CD4-positive, alpha-beta T cell (primary cell): Measurements from ENCODE around the gene GPBP1. TPM values are rescaled to one million over a fixed set of nuclear protein-coding genes. Genes with fewer than 3 reads are reported as not detected.
A peak's percentile ranks its signal among the peaks of the same experiment; 100 is the strongest.

ENCODE experiments used
- ATAC-seq: fragments of 200-7000 bp; cut with Tn5 transposase; one replicate; pipeline ENCODE4 v1.10.0; 2022; ENCODE audit warnings: mild to moderate bottlenecking; ENCODE audit not compliant: poor library complexity
- CTCF ChIA-PET: fragments of 350-600 bp; sonication (Branson Sonifier 250); formaldehyde crosslinking; loops from one replicate; lab custom pipeline; 2021; ENCODE audit warnings: antibody characterized with exemption, inconsistent platforms; lab: Charles Lee
- POLR2A ChIA-PET: fragments of 350-600 bp; sonication (Branson Sonifier 250); formaldehyde crosslinking; loops from one replicate; lab custom pipeline; 2021; ENCODE audit warnings: antibody characterized with exemption, inconsistent platforms; lab: Charles Lee
- DNase-seq, 14 experiments: peaks; one replicate each; pipeline ENCODE4 v3.0.0-alpha.2; 2013 to 2020; ENCODE audit warnings: mixed read lengths in 2 of 14
- H3K27ac ChIP-seq, 2 donors: one replicate each; pipeline versions ENCODE4 v1.5.1 to v1.7.0; 2013; ENCODE audit warnings: low read length in 2 of 2, low read depth in 1 of 2, mild to moderate bottlenecking in 1 of 2
- H3K27me3 ChIP-seq, 2 experiments: 1 replicate in 1 of 2; 2 replicates in 1 of 2; pipeline versions ENCODE4 v1.6.1 to v1.7.0; 2013; ENCODE audit warnings: low read length in 2 of 2, control low read depth in 1 of 2, mild to moderate bottlenecking in 1 of 2, moderate library complexity in 1 of 2; ENCODE audit not compliant: insufficient read depth in 2 of 2, control insufficient read depth in 1 of 2
- H3K36me3 ChIP-seq: one replicate; pipeline ENCODE4 v1.6.1; 2013; ENCODE audit warnings: low read length, control low read depth; ENCODE audit not compliant: insufficient read depth
- H3K4me1 ChIP-seq: one replicate; pipeline ENCODE4 v1.6.1; 2013; ENCODE audit warnings: low read length, control low read depth; ENCODE audit not compliant: insufficient read depth
- H3K4me3 ChIP-seq: one replicate; pipeline ENCODE4 v1.5.1; 2013; ENCODE audit warnings: mild to moderate bottlenecking, low read length, moderate library complexity
- H3K9me3 ChIP-seq, 2 experiments: 1 replicate in 1 of 2; 2 replicates in 1 of 2; pipeline versions ENCODE4 v1.6.1 to v1.7.0; 2013; ENCODE audit warnings: low read length in 2 of 2, mild to moderate bottlenecking in 2 of 2, control low read depth in 1 of 2, moderate library complexity in 1 of 2; ENCODE audit not compliant: control insufficient read depth in 1 of 2, insufficient read depth in 1 of 2
- H3K27ac Mint-ChIP-seq: one replicate; pipeline ENCODE4 v1.8.0; 2020; ENCODE audit warnings: mixed read lengths
- H3K27me3 Mint-ChIP-seq: one replicate; pipeline ENCODE4 v1.8.0; 2021; ENCODE audit warnings: mixed read lengths
- H3K36me3 Mint-ChIP-seq: one replicate; pipeline ENCODE4 v1.8.0; 2021; ENCODE audit warnings: low read depth, mixed read lengths
- H3K4me1 Mint-ChIP-seq: one replicate; pipeline ENCODE4 v1.8.0; 2021; ENCODE audit warnings: low read depth, mixed read lengths
- H3K4me3 Mint-ChIP-seq: one replicate; pipeline ENCODE4 v1.8.0; 2020; ENCODE audit warnings: mild to moderate bottlenecking, mixed read lengths
- H3K9me3 Mint-ChIP-seq: one replicate; pipeline ENCODE4 v1.8.0; 2020; ENCODE audit warnings: mixed read lengths
- intact Hi-C, 2 experiments: fragments of 100-400 bp; cut with DNase I in 1 of 2; cut with micrococcal nuclease in 1 of 2; formaldehyde crosslinking; loops; one replicate each; pipeline versions ENCODE4 v1.15.1 to v1.9.0; 2023 to 2025; cut with DNase I, micrococcal nuclease
- total RNA-seq, 174 experiments: library from RNA in 2 of 174; stranded (reverse) in 2 of 174; gene quantifications; one replicate each; pipeline ENCODE4 v1.2.3 and lab custom pipeline; 2021 to 2026
- TF ChIP-seq, protein P1 (sequence below): fragments of 200-600 bp; IDR thresholded peaks from one replicate; pipeline ENCODE4 v1.8.0; 2022; ENCODE audit warnings: antibody characterized with exemption, mild to moderate bottlenecking

GPBP1 gene
- total RNA-seq, 2 experiments from 2014 or later: 136 to 137 TPM

DNA sequence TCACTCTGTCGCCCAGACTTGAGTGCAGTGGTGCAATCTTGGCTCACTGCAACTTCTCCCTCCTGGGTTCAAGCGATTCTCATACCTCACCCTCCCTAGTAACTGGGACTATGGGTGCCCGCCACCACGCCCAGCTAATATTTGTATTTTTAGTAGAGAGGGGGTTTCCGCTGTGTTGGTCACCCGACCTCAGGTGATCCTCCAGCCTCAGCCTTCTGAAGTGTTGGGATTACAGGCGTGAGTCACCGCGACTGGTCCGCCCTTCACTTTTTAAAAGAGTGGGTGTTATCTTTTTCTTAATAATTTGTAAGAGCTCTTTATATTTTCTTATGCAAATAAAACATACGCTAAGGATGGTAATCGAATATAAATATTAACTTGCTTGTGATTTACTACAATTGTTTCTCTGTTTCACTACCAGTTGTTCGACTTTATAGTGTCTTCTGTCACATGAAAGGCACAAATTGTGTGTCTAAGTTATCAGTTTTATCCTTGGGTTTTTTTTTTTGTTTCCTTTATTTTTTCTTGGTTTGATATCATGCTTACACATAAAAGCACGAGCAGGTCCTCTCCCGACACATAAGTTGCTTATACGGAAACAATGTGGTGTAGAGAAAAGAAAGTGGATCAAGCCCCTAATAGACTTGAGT is 1.9 kb upstream of the GPBP1 start:
- DNase-seq (peak in 4 of 14 experiments; percentile 12 to 76 (median 38)), ATAC-seq (no peak)
- POLR2A ChIA-PET: no interaction called here
- TF ChIP-seq, protein P1, sequence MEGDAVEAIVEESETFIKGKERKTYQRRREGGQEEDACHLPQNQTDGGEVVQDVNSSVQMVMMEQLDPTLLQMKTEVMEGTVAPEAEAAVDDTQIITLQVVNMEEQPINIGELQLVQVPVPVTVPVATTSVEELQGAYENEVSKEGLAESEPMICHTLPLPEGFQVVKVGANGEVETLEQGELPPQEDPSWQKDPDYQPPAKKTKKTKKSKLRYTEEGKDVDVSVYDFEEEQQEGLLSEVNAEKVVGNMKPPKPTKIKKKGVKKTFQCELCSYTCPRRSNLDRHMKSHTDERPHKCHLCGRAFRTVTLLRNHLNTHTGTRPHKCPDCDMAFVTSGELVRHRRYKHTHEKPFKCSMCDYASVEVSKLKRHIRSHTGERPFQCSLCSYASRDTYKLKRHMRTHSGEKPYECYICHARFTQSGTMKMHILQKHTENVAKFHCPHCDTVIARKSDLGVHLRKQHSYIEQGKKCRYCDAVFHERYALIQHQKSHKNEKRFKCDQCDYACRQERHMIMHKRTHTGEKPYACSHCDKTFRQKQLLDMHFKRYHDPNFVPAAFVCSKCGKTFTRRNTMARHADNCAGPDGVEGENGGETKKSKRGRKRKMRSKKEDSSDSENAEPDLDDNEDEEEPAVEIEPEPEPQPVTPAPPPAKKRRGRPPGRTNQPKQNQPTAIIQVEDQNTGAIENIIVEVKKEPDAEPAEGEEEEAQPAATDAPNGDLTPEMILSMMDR: no peak
- peaks cover 42% of the 10 kb centered on the region for H3K36me3 Mint-ChIP-seq
- no peaks in the 10 kb centered on the region for H3K27me3 ChIP-seq
- peak overlapping the region; percentile 91 for H3K4me3 ChIP-seq
- peak overlapping the region; percentile 98 for H3K4me3 Mint-ChIP-seq
- intact Hi-C loops: loop anchor here (5.0 to 10.0 kb wide), 7 partner anchors 35 to 1865 kb away; partner anchors contain the start of genes IL6ST (in 2 of the 2), MAP3K1 (in 2 of the 2), DHX29 (in 1 of the 2) and MIER3 (in 1 of the 2)
- no peaks in the 10 kb centered on the region for H3K9me3 Mint-ChIP-seq
- no peaks in the 10 kb centered on the region for H3K36me3 ChIP-seq
- H3K27me3 Mint-ChIP-seq: no peaks in the 10 kb centered on the region
- H3K9me3 ChIP-seq: no peaks in the 10 kb centered on the region
- CTCF ChIA-PET: no interaction called here
- peak overlapping the region; percentile 100 for H3K27ac ChIP-seq
- H3K4me1 ChIP-seq: peaks cover 12% of the 10 kb centered on the region
- H3K27ac Mint-ChIP-seq: peak overlapping the region; percentile 96
- H3K4me1 Mint-ChIP-seq: peaks cover 30% of the 10 kb centered on the region

DNA sequence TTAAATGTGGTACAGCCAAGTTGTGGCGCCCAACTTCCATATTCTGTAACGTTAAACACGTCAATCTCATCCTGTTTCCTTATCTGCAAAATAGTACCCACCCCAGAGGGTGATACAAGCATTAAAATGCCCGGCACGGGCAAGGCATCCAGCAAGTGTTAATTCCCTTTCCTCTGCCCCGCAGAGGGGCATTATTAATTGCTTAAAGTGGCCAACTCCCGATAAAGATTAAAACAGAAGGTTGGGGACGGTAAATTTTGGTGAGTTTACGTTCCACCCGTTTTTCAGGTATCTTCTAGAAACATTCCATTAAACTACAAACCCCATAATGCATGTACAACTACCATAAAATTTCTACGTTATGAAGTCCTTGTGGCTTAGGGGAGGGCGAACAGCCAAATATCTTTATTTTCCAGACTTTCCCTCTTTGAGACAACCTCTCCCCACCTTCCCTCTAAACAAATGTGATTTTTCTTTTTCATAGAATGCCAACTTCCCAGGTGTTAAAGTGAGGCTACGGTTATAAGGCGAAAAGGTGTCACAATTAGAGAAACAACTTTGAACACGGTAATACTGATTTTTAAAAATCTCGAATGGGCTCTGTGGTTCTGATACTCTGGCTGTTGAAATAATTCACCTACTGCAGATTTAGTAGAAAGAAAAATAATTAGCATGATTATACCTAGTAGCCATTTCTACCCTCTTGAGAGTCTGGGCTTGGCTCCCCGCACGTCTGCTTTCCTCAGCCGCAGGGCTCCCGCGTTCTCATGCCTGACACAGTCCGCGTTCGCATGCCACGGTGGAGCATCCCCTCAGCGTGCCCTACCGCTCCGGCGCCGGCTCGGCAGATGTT is 1.2 kb upstream of the GPBP1 start:
- TF ChIP-seq, protein P1: no peak
- Histone ChIP-seq H3K36me3 (no peaks in the 10 kb centered on the region), H3K4me1 (peaks cover 16% of the 10 kb centered on the region), H3K27ac (peak overlapping the region; percentile 100), H3K4me3 (peak overlapping the region; percentile 91), H3K9me3 (no peaks in the 10 kb centered on the region), H3K27me3 (no peaks in the 10 kb centered on the region)
- Mint-ChIP-seq H3K27ac (peak overlapping the region; percentile 96), H3K4me1 (peaks cover 33% of the 10 kb centered on the region), H3K27me3 (no peaks in the 10 kb centered on the region), H3K9me3 (no peaks in the 10 kb centered on the region), H3K4me3 (peak overlapping the region; percentile 98), H3K36me3 (peaks cover 48% of the 10 kb centered on the region)
- peak in 6 of 14 experiments; percentile 7 to 72 (median 46) for DNase-seq
- ATAC-seq: no peak
- POLR2A ChIA-PET: interaction anchor here (0.6 to 2.0 kb wide), 22 partner anchors 9 to 1865 kb away, joined by 3 to 18 read pairs (median 5); partner anchors contain the start of genes DHX29, IL6ST, MAP3K1 and MTREX
- intact Hi-C loops: loop anchor here (5.0 to 10.0 kb wide), 7 partner anchors 35 to 1865 kb away; partner anchors contain the start of genes IL6ST (in 2 of the 2), MAP3K1 (in 2 of the 2), DHX29 (in 1 of the 2) and MIER3 (in 1 of the 2)
- CTCF ChIA-PET: interaction anchor here (1.1 kb wide), 1 partner anchor 35 kb away, joined by 7 read pairs; no protein-coding TSS in a partner anchor
